NCI-H510A (cell line): ENCODE data around the gene MRRF.

Experiments used
- DNase-seq: peaks from one replicate; lab custom pipeline; 2025; lab: John Stamatoyannopoulos, UW

MRRF gene

GRCh38 chr9:122332644-122333043 lies 68.0 kb downstream of the MRRF start:
- DNase-seq, result no peak

GRCh38 chr9:122333169-122333808 lies 68.6 kb downstream of the MRRF start:
- no peak for DNase-seq

GRCh38 chr9:122334916-122335315 lies 70.2 kb downstream of the MRRF start:
- DNase-seq, result no peak

- no peak for DNase-seq
Measured at GRCh38 chr9:122336189-122336588, 71.5 kb downstream of the MRRF start.

- DNase-seq, result no peak
Measured at GRCh38 chr9:122336866-122337555, 72.3 kb downstream of the MRRF start.

- DNase-seq, result no peak
Measured at GRCh38 chr9:122337556-122337929, 72.9 kb downstream of the MRRF start.

- DNase-seq, result no peak
Measured at GRCh38 chr9:122338536-122338935, 73.9 kb downstream of the MRRF start.

- no peak for DNase-seq
Measured at GRCh38 chr9:122338994-122339393, 74.3 kb downstream of the MRRF start.

GRCh38 chr9:122339579-122339978 lies 74.9 kb downstream of the MRRF start:
- no peak for DNase-seq

- no peak for DNase-seq
Measured at GRCh38 chr9:122340161-122340560, 75.5 kb downstream of the MRRF start.

GRCh38 chr9:122342323-122343050 lies 77.8 kb downstream of the MRRF start:
- no peak for DNase-seq

- peak; percentile 15 for DNase-seq
Measured at GRCh38 chr9:122346478-122347347, 82.0 kb downstream of the MRRF start.

GRCh38 chr9:122347348-122348287 lies 82.9 kb downstream of the MRRF start:
- DNase-seq, result no peak

GRCh38 chr9:122348288-122348777 lies 83.7 kb downstream of the MRRF start:
- no peak for DNase-seq

- no peak for DNase-seq
Measured at GRCh38 chr9:122348791-122349190, 84.1 kb downstream of the MRRF start.

GRCh38 chr9:122349201-122349600 lies 84.5 kb downstream of the MRRF start:
- no peak for DNase-seq

GRCh38 chr9:122350577-122351355 lies 86.1 kb downstream of the MRRF start:
- peak; percentile 25 for DNase-seq

GRCh38 chr9:122354536-122355199 lies 90.0 kb downstream of the MRRF start:
- DNase-seq, result no peak

- DNase-seq, result no peak
Measured at GRCh38 chr9:122355336-122355875, 90.7 kb downstream of the MRRF start.
